GM13977 (cell line): Measurements from ENCODE around the gene TMEM45B.
"Not testable (repeated sequence)": the region's sequence is repeated elsewhere in the genome, so short reads cannot be mapped to it uniquely, and the experiment has no call there.

Experiments
- DNase-seq: peaks from one replicate; pipeline ENCODE4 v3.0.0; 2012; ENCODE audit warnings: low spot score
- CTCF ChIP-seq: IDR thresholded peaks from 2 replicates; pipeline ENCODE4 v1.5.1; 2012; ENCODE audit warnings: mild to moderate bottlenecking, control low read depth; ENCODE audit not compliant: insufficient read depth; ENCODE audit errors: extremely low read depth, missing control alignments
- in situ Hi-C: fragments of 300-500 bp; cut with MboI; formaldehyde crosslinking; loops from one replicate; pipeline ENCODE4 v1.12.0; 2022; ENCODE audit warnings: low sequenced_read_pairs, low pct_unique_long_range_greater_than_20kb, mixed read lengths, inconsistent platforms; ENCODE audit not compliant: unreplicated experiment

The TMEM45B gene

DNA sequence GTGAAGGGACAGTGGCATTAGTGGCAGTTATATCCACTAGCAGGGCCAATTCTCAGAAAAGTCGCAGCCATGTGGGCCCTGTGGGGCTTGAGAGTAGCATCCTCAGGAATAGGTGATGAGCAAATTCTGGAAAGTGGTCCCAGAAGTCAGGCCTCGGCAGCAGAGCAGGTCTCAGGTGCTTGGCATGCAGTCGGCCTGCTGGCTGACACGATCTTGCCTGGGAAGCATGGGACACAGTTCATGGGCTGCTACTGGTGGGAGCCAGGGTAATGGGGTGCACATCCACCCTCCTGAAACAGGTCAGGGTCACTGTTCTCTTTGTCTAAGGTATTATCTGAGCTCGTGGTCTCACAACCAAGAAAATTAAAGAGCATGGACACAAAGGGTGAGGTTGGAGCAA lies 36.8 kb upstream of the TMEM45B start:
- no peak for DNase-seq
- TF ChIP-seq CTCF: no peak
- in situ Hi-C loops: no loop called here

- no peak for TF ChIP-seq CTCF
- in situ Hi-C loops: no loop called here
- DNase-seq: no peak
Measured at GRCh38 chr11:129779342-129779741, 36.3 kb upstream of the TMEM45B start.

DNA sequence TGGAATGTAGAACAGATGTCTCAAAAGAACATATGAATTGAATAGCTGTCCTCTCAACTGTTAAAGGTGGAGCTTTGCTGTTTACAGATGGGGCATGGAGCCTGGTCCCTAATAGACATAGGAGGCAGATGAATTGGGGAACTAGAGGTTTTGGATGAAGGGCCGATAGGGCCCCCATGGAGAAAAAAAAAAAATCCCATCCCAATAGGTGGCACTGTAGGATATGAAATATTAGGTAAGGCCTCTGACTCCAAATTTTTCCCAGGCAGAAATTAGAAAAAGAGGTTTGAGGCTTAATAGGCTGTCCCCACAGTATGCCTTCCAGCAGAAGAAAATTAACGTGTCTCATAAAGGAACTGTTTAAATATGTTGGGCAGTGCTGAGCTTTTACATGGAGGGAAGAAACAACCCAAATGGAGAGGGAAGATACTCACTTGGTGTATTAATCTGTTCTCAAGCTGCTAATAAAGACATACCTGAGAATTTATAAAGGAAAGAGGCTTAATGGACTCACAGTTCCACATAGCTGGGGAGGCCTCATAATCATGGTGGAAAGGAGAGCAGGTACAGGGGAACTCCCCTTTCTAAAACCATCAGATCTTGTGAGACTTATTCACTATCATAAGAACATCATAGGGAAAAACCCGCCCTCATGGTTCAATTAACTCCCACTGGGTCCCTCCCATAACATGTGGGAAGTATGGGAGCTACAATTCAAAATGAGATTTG lies 30.1 kb upstream of the TMEM45B start:
- DNase-seq: no peak
- TF ChIP-seq CTCF: no peak
- in situ Hi-C loops: no loop called here

- in situ Hi-C loops, DNase-seq: not testable (repeated sequence)
Measured at GRCh38 chr11:129786112-129786416, 29.6 kb upstream of the TMEM45B start.

GRCh38 chr11:129787532-129788155 lies 28.0 kb upstream of the TMEM45B start:
- no peak for TF ChIP-seq CTCF
- no peak for DNase-seq
- in situ Hi-C loops: no loop called here

GRCh38 chr11:129788278-129788677 lies 27.4 kb upstream of the TMEM45B start:
- DNase-seq: no peak
- in situ Hi-C loops: no loop called here
- TF ChIP-seq CTCF: no peak

- in situ Hi-C loops: no loop called here
- TF ChIP-seq CTCF: no peak
- no peak for DNase-seq
Measured at GRCh38 chr11:129790106-129790505, 25.5 kb upstream of the TMEM45B start.
